Astrocyte (in vitro differentiated cells and primary cell): ENCODE measurements around the gene NXPH4.

Experiments used
- CTCF ChIP-seq: IDR thresholded peaks from 2 replicates; pipeline ENCODE4 v1.5.1; 2011; ENCODE audit warnings: low read depth, mild to moderate bottlenecking, inconsistent platforms, low read length, moderate library complexity; ENCODE audit not compliant: insufficient read depth
- EZH2 ChIP-seq: IDR thresholded peaks from 2 replicates; pipeline ENCODE4 v1.6.1; 2012; ENCODE audit warnings: mild to moderate bottlenecking, low read length, inconsistent platforms; ENCODE audit not compliant: insufficient read depth

- no peak for TF ChIP-seq CTCF
- no peak for TF ChIP-seq EZH2
Observed at GRCh38 chr12:57223191-57224165, 6.9 kb downstream of the NXPH4 start.
